DLD1 (cell line): Measurements from ENCODE around the gene KDM8.

Source experiments
- in situ Hi-C: cut with HindIII; loops from 2 replicates; pipeline ENCODE4 v1.10.0; 2017; ENCODE audit warnings: low sequenced_read_pairs

The KDM8 gene

DNA sequence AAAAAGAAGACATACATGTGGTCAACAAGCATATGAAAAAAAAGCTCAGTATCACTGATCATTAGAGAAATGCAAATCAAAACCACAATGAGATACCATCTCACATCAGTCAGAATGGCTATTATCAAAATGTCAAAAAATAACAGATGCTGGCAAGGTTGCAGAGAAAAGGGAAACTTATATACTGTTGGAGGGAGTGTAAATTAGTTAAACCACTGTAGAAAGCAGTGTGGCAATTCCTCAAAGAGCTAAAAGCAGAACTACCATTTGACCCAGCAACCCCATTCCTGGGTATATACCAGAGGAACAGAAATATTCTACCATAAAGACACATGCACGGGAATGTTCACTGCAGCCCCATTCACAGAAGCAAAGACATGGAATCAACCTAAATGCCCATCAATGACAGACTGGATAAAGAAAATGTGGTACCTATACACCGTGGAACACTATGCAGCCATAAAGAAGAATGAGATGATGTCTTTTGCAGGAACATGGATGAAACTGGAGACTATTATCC lies 59.6 kb downstream of the KDM8 start:
- in situ Hi-C loops: loop anchor here (25.0 kb wide), 1 partner anchor 99 kb away; no protein-coding TSS in a partner anchor

DNA sequence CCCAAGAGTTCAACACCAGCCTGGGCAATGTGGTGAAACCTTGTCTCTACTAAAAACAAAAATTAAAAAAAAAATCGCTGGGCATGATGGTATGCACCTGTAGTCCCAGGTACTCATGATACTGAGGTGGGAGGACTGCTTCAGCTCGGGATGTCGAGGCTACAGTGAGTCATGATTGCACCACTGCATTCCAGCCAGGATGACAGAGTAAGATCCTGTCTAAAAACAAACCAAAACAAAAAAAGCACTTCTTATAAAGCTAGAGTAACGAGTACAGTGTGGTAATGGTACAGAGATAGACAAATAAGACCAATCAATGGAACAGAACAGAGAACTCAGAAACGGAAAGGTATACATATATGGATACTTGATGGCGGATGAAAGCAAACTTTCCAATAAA lies 60.8 kb downstream of the KDM8 start:
- in situ Hi-C loops: loop anchor here (25.0 kb wide), 1 partner anchor 98 kb away; no protein-coding TSS in a partner anchor

- in situ Hi-C loops: loop anchor here (25.0 kb wide), 1 partner anchor 96 kb away; no protein-coding TSS in a partner anchor
Measured at GRCh38 chr16:27265982-27266381, 62.7 kb downstream of the KDM8 start.

- in situ Hi-C loops: loop anchor here (25.0 kb wide), 1 partner anchor 95 kb away; no protein-coding TSS in a partner anchor
Measured at GRCh38 chr16:27267037-27267677, 63.8 kb downstream of the KDM8 start.

DNA sequence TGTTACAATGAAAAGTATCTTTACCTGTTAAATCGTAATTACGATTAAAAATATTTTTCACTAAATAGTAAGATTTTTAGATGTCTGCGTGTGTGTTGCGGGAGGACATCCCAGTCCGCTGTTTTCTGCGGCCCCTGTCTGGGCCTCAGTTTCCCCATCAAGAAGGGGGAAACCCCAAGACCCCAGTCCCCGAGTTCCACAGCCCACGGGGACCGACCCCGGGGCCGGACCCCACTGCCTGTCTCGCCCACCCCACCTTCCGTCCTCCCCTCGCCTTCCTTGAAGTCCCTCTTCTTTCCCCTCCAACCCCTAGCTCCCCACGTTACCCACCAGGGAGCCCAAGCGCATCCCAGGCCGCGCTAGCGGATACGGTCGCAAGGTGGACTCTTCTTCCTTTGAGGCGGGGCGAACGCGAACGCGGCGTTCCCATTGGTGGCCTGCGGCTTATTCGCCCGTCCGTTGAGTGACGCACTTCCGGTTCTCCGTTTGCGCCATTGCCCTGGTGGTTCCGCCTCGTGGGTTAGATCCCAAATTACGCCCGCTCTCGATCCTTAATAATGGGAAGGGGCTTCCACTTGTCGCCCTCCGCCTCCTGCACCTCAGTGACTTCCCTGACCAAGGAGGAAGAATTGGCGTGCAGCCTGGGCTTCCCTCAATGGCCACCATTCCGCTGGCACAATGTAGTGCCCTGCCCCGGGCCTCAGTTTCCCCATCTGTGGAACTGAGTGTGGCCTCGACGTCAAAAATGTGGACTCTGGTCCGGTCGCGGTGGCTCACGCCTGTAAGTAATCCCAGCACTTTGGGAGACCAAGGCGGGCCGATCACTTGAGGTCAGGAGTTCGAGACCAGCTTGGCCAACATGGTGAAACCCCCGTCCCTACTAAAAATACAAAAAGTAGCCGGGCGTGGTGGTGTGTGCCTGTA lies 65.3 kb downstream of the KDM8 start, which contains the start of gene NSMCE1:
Gene NSMCE1 (minus strand): TSS at position 397 of the 924 bp plus-strand sequence. CDS start 11,202 bp downstream, outside the sequence.
- in situ Hi-C loops: loop anchor here (25.0 kb wide), 1 partner anchor 94 kb away; no protein-coding TSS in a partner anchor

DNA sequence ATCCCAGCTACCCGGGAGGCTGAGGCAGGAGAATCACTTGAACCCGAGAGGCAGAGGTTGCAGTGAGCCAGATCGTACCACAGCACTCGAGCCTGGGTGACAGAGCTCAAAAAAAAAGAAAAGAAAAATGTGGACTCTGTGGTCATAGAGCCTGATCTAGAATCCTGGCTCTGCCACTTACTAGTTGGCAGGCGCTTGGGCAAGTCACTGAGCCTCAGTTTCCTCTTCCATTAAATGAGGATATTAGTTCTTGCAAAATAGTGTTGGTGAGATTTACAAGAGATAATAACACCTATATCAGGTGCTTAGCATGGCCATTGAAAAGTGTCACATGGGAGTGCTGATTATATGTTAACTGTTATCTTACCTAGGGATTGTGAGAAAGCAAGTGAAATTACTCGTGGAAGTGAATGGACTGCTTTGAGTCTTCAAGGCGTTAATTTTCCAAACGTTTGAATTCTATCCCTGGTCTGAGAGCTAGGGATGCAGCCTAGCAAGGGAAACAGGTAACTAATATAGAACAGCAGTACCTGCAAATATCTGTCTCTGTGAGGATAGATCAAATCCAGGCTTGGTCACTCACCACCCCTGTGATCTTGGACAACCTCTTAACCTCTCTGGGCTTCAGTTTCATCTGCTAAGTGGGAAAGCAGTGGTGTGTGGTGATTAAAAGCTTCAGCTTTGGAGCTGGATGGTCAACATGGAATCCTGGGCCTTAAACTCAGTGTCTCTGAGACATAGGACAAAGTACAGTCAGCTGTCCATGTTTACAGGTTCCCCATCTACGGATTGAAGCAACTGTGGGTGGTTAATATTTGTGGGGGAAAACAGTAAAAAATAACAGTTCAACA lies 66.2 kb downstream of the KDM8 start:
- in situ Hi-C loops: loop anchor here (5.0 to 25.0 kb wide), 2 partner anchors 93 to 102 kb away; no protein-coding TSS in a partner anchor

- in situ Hi-C loops: loop anchor here (5.0 to 25.0 kb wide), 2 partner anchors 92 to 103 kb away; no protein-coding TSS in a partner anchor
Measured at GRCh38 chr16:27270349-27270748, 67.0 kb downstream of the KDM8 start.
